Measurements from ENCODE around the gene AMD1.
"Not testable (repeated sequence)": the region's sequence is repeated elsewhere in the genome, so short reads cannot be mapped to it uniquely, and the experiment has no call there.

AMD1 gene

DNA sequence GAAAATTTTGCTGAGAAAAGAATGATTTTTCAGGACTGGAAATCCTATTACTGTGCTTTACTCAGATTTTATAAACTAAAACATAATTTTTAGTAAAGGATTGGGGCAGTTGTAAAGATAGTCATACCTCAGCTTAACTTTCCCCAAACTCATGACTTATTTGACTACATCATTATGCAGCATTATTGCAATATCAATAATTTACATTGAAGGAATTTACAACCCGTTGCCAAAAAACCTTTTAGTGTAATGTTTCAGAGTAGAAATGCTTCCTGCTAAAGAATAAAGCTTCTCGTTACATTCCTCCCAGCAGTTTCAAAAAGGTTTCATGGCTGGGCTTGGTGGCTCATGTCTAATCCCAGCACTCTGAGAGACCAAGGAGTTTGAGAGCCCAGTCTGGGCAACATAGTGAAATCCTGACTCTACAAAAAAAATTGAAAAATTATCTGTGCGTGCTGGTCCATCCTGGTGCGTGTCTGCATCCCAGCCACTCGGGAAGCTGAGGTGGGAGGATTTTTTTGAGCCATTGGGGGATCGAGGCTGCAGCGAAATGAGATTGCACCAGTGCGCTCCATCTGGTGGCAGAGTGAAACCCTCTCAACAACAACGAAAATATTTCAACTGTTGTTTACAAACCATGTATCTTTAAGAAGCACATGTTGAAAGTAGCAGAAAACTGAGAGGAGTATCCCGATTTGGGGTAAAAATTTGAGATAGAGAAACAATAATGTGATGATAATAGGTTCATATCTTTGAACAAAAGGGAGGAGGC lies 4.4 kb downstream of the AMD1 start:
- DNase-seq, result peak; percentile 22

DNA sequence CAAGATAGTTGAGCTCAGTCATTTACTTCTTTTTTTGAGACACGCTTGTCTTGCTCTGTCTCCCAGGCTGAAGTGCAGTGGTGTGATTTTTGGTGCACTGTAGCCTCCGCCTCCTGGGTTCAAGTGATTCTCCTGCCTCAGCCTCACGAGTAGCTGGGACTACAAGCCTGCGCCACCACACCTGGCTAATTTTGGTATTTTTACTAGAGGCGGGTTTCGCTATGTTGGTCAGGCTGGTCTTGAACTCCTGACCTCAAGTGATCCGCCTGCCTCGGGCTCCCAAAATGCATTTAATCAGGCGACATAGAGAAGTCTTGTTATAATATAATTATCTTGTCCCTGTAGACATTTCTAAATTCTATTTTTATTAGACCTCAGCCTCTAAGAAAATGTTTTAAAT lies 6.1 kb downstream of the AMD1 start:
- DNase-seq, result no peak

DNA sequence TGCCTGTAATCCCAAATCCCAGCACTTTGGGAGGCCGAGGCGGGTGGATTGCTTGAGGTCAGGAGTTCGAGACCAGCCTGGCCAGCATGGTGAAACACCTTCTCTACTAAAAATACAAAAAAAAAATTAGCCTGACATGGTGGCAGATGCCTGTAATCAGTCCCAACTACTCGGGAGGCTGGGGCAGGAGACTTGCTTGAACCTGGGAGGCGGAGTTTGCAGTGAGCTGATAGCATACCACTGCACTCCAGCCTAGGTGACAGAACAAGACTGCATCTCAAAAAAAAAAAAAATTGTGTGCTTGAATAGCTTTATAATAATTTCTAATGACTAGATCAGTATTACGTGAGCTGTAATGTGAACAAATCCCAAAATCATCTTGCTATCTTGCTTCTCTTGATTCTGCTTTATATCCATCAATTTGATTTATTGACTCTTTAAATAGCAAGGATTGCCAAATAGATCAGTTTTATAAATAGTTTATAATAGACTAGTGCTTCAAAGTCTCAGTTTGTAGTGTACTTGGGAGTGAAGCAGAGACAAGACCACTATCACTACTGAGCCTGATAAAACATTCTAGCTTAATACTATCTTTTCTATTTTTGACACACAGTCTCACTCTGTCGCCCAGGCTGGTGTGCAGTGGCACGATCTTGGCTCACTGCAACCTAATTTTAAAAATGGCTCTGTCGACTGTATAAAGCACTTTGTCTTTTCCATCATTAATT lies 7.1 kb downstream of the AMD1 start:
- peak; percentile 2 for DNase-seq

DNA sequence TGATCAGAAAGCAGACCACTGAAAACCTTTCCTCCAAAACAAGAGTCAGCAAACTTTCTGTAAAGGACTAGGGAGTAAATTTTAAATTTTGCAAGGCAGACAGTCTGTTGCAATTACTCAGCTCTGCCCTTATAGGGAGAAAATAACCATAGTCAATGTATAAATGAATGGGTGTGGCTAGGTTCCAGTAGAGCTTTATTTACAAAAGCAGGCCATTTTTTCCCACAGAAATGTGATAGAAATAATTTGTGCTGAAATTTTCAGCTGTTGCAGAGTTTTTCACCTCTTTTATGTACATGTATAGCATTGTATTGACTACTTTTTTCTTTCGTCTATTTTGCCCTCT lies 7.7 kb downstream of the AMD1 start:
- DNase-seq, result peak; percentile 5

DNA sequence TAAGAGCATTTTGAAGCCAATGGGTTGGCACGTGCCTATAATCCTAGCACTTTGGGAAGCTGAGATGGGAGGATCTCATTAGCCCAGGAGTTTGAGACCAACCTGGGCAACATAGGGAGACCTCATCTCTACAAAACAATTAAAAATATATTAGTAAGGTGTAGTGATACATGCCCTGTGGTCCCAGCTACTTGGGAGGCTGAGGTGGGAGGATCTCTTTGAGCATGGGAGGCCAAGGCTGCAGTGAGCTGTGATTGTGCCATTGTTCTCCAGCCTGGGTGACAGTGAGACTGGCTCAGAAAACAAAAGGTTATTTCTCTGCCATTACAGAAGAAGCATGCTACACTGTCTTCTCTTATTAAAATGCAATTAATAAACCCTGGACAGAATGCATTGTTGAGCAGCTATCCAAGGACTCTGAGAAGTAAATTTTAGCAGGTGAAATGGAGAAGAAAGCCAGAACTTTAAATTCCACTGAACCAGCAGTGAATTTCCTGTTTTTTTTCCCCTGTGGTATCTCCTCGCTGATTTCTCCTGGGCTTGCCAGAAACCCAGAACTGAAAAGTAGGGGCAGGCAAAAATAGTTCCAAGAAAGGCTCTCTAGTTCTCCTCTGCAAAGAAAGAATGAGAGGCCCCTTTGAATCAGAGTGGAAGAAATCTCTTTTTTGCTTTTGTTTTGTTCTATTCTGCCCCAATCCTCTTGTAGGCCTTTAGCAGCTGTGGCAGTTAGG lies 8.4 kb downstream of the AMD1 start:
- no peak for DNase-seq

DNA sequence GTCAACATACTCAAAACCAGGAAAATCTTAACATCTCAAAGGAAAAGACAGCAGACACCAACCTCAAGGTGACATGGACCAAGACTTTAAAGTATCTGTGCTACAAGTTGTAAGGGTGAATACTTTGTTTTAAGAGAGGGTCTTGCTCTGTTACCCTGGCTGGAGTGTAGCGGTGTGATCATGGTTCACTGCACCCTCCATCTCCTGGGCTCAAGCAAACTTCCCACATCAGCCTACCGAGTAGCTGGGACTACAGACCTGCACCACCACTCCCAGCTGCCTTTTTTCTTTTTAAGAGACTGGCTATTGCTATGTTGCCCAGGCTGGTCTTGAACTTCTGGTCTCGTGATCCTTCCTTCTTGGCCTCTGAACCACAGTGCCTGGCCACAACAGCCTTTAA lies 9.7 kb downstream of the AMD1 start:
- no peak for DNase-seq

DNA sequence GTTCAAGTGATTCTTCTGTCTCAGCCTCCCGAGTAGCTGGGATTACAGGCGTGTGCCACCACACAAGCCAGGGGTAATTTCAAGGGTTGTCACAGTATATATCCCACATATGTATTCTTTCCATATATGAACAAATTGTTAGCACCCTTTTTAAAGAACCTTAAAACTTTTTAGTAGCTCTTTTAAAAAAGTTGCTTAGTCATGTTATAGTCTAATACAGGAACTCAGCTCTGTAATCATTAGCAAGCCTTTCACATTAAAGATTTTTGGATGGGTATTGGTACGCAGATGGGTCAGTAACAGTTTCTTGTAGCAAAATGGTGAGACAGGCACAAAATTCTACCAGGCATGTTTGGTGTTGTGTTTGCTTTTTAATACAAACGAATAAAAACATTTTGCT lies 10.9 kb downstream of the AMD1 start:
- DNase-seq, result no peak

DNA sequence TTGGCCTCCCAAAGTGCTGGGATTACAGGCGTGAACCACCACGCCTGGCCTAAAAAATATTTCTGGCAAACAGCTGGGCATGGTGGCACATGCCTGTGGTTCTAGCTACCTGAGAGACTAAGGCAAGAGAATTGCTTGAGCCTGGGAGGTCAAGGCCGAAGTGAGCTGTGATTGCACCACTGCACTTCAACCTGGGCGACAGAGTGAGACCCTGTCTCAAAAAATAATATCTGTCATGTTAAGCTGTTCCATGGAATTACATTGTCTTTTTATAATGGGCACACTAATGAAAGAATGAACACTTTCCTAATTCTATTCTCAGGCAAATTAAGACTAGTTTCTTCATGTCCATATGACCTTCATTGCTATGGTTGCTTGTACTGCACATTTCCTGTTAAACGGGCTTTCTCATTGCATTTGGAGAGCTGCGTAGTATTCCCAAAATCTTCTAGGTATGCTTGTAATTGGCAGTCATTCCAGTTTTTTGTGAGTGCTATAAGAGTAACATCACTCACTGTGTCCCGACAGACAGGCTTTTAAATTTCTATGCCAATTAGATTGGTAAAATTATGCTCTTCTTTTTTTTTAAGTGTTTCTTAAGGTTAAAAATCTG lies 12.1 kb downstream of the AMD1 start:
- DNase-seq, result no peak

DNA sequence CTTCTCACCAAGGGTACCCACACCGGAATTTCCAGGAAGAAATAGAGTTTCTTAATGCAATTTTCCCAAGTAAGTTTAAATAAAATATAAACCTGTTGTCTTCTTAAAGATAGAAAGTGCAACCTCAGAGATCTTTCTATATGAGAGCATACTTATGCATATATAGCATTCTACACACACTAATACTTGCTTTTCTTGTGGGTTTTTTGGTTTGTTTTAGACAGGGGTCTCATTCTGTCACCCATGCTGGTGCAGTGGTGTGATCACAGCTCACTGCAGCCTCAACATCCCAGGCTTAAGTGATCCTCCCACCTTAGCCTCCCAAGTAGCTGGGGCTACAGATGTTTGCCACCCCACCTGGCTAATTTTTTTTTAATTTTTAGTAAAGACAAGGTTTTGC lies 15.7 kb downstream of the AMD1 start:
- DNase-seq, result no peak

DNA sequence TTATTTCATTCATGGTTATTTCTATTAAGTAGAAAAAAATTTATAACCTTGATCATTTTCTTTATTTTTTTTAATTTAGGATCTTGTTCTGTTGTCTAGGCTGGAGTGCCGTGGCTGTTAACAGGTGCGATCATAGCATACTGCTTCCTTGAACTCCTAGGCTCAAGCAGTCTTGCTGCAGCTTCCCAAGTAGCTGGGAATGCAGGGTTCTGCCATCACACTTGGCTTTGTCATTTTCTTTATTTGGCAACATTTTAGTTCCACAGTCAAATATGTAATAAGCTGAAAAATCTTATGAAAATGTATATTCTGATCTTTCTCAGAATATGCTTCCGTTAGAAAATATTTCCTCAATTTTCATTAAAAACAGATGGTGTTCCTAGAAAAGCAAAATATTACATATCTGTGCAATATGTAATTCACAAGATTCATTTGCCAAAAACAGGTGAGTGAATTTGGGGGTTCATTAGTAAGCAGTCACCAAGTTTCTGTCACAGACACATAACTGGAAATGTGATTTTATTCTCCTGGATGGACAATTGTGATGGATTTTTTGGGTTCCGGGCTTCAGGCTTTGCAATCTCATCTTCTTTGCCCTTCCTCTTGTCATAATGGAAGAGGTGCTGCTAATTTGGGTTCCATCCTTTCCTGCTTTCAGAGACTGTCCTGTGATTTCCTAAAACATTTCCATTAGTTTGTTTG lies 21.5 kb downstream of the AMD1 start:
- no peak for DNase-seq

DNA sequence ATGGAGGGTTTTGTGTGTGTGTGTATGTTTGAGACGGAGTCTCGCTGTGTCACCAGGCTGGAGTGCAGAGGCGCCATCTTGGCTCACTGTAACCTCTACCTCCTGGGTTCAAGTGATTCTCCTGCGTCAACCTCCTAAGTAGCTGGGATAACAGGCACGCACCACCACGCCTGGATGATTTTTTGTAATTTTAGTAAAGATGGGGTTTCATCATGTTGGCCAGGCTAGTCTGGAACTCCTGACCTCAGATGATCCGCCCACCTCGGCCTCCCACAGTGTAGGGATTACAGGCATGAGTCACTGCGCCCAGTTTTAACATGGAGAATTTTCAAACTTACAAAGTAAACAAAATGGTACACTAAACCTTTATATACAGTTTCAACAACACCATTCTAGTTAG lies 22.8 kb downstream of the AMD1 start:
- DNase-seq, result no peak

DNA sequence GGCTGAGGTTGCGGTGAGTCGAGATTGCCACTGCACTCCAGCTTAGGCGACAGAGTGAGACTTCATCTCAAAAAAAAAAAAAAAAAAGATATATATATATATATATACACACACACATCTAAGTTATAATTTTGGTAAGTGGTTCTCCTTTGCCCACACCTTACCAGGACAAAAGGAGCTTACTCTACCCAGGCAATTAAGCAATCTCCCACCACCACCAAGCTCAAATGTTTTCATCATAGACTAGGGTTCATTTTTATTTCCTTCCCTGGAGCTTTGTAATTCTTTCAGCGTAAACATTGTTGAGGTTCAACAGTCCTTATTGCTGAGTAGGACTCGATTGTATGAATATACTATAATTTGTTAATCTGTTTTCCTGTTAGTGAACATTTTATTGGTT lies 23.5 kb downstream of the AMD1 start:
- DNase-seq, result no peak

DNA sequence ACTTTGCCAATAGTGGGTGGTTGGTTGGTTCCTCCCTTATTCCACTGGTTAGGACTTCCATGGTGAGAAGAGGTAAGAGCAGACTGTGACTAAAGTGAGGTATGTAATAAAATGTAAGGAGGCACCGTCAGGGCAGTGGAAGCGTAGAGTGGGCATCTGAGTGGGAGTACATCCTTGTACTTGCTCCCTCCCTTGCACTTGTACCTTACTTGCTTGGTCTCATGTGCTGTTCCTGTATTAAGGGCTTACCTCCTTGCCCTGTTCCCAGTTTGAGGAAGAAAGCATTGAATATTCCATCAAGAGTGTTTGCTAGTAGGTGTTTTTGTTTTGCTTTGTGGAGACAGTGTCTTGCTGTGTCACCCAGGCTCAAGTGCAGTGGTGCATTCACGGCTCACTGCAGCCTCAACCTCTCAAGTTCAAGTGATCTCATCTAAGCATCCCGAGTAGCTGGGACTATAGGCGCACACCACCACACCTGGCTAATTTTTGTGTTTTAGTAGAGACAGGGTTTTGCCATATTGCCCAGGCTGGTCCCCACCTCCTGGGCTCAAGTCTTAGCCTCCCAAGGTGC lies 25.5 kb downstream of the AMD1 start:
- no peak for DNase-seq

DNA sequence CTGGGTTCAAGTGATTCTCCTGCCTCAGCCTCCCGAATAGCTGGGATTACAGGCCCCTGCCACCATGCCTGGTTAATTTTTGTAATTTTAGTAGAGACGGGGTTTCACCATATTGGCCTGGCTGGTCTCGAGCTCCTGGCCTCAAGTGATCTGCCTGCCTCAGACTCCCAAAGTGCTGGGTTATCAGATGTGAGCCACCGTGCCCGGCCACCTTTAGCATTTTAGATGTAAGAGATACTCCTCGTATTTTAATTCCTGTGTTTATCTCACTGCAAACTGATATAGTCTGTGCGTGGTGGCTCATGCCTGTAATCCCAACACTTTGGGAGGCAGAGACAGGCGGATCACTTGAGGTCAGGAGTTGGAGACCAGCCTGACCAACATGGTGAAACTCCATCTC lies 27.0 kb downstream of the AMD1 start:
- not testable (repeated sequence) for DNase-seq

DNA sequence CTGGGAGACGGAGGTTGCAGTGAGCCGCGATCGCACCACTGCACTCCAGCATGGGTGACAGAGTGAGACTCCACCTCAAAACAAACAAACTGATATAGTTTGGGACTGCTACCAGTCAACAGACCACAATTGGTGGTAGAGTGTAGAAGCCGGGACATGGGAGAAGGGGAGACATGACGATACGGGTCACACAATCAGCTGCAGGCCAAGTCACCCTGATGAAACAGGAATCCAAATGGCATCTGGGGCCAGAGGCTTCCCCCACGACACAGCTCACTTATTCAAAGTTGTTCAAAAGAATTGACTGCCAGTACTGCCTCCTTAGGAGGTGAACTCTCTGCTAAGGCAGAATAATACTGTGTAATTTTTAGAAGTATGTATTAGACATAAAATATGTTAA lies 27.5 kb downstream of the AMD1 start:
- DNase-seq, result no peak

DNA sequence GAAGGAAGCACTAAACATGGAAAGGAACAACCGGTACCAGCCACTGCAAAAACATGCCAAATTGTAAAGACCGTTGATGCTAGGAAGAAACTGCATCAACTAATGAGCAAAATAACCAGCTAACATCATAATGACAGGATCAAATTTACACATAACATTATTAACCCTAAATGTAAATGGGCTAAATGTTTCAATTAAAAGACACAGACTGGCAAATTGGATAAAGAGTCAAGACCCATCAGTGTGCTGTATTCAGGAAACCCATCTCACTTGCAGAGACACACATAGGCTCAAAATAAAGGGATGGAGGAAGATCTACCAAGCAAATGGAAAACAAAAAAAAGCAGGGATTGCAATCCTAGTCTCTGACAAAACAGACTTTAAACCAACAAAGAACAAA lies 31.7 kb downstream of the AMD1 start:
- not testable (repeated sequence) for DNase-seq

DNA sequence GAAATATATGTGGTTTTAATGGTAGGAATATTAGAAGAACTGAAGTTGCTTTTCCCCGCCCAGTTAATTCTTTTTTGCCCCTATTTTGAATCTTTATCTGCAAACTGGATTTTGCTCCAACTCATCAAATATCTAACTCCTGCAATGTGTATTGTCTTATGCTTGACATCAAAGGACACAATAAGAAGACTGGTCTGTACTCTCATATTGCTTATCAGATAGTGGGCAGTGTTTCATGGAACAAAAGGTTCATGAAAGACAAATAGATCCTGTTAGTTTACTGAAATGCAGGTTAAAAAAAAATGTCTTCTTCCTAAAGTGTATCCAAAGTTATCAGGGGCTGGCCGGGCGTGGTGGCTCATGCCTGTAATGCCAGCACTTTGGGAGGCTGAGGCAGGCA lies 56.2 kb downstream of the AMD1 start:
- DNase-seq, result no peak

DNA sequence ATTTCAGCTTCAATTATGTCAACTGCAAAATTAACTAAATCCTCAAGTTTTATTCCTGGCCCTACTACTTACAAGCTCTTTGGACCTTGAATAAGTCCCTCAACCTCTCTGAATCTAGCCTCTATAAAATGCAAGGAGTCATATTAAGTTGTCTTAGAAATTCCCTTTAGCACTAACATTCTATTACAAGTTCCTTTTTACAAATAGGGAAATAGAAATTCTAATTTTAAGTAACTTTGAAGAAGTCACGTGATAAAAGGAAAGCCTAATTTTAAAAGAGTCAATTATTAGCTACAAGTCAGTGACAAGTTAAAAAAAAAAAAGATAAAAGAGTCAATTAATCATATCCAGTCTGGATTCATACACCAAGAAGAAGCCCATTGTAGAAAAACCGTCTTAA lies 59.3 kb downstream of the AMD1 start:
- no peak for DNase-seq

DNA sequence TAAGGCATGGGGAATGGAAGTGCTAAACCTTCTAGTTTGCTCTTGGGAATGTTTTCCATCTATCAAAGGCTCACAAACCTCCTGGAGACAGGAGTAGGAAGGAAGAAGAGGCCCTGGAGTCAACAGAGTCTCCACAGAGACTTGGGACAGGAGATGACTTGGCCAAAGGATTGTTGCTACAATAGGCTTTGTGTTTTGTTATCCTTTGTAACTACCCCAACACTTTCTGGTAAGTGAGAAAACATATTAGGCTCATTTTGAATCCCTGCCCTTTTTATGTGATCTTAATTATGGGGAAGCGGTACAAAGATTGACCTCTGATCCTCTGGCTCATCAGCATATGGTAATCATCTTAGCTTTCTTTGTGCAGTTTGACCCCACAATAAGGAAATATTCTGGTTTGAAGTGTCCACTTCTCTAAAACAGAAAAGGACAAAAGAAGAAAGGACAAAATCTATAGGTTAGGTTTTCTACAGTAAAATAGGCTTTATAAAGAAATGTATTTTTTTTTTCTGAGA lies 59.9 kb downstream of the AMD1 start:
- DNase-seq, result no peak

DNA sequence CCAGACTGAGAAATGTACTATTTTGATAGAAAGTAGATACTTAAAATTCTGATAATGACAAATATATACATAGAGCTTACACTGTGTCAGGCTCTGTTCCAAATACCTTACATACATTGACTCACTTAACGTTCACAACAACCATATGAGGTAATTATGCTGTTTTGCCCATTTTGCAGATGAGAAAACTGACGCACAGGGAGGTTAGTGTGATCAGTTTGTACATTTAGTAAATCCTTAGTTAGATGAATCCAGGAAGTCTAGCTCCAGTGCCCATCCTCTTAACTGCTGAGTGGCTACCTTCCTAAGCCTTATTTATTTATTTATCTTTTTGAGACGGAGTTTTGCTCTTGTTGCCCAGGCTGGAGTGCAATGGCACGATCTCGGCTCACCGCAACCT lies 60.6 kb downstream of the AMD1 start:
- DNase-seq, result no peak

DNA sequence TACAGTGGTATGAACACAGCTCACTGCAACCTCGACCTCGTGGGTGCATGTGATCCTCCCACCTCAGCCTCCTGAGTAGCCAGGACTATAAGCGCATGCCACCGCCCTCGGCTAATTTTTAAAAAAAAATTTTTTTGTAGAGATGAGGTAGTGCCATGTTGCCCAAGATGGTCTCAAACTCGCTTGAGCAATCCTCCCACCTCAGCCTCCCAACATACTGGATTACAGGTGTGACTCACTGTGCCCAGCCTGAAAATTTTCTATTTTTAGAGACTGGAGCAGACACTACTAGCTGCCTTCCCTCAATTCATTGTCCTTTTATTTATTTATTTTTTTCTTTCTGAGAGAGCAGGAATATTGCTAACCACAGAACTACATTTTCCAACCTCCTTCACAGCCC lies 63.6 kb downstream of the AMD1 start:
- no peak for DNase-seq

DNA sequence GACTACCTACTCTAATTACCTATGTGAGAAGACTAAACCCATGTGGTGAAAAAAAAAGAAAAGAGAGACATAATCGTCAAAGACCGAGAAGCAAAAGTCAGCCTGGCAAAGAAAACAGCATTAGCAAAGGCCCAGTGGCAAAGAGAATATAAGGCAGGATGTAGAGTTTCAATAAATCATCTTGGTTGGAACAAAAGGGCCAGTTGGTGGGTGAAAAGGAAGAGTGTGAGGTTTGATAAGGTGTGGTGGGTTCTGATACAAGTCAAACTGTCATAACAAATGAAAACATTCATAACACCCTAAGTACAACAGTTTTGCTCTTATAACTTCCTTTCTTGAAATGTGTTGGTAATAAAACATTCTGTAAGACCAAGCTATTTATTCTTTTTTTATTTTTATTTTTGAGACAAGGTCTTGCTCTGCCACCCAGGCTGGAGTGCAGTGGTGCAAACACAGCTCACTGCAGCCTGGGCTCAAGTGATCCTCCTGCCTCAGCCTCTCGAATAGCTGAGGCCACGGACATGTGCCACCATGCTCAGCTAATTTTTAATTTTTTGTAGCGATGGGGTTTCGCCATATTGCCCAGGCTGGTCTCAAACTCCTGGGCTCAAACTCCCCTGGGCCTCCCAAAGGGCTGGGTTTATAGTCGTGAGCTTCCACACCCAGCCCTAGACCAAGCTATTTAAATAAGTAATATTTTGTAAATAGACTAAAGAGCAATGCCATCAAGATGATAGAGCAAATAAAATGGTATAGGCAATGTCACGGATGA lies 65.0 kb downstream of the AMD1 start:
- no peak for DNase-seq
